ENCODE data around the gene PPFIA2. TPM values are rescaled to one million over a fixed set of nuclear protein-coding genes. Genes with fewer than 3 reads are reported as not detected.

Gene PPFIA2
- total and polyA plus RNA-seq, 7 experiments from 2014 or later: not detected

- Mint-ChIP-seq H3K9me3 (no peaks in the 10 kb centered on the region), H3K27me3 (peaks cover 2 to 10% (median 7%) of the 10 kb centered on the region in 5 donors), H3K4me3 (no peak overlapping the region), H3K27ac (no peak overlapping the region), H3K36me3 (no peaks in the 10 kb centered on the region), H3K4me1 (no peaks in the 10 kb centered on the region)
- H3K27me3 ChIP-seq (ENCODE audit: control insufficient read depth in 2 of 2, insufficient read depth in 2 of 2, low read length in 2 of 2): no peaks in the 10 kb centered on the region
- no peaks in the 10 kb centered on the region for H3K36me3 ChIP-seq (ENCODE audit: control insufficient read depth in 2 of 3, insufficient read depth in 3 of 3, low read length in 3 of 3)
- H3K4me3 ChIP-seq (ENCODE audit: low read length): no peak overlapping the region
- no peaks in the 10 kb centered on the region for H3K4me1 ChIP-seq (ENCODE audit: control insufficient read depth in 2 of 2, insufficient read depth in 2 of 2, low read length in 2 of 2)
- ATAC-seq: no peak
- H3K9me3 ChIP-seq (ENCODE audit: control insufficient read depth in 2 of 3, low read length in 3 of 3): no peaks in the 10 kb centered on the region
- POLR2A ChIA-PET: no interaction called here
- intact Hi-C loops (cut with micrococcal nuclease): no loop called here
- no peak for DNase-seq
- no peak overlapping the region for H3K27ac ChIP-seq (ENCODE audit: low read depth, low read length)
- CTCF ChIA-PET: interaction anchor here (0.5 to 0.6 kb wide), 2 partner anchors 11 to 1208 kb away, joined by 4 read pairs; no protein-coding TSS in a partner anchor
Measured at GRCh38 chr12:81778719-81779118, 19.6 kb upstream of the PPFIA2 start.

- Mint-ChIP-seq H3K4me1 (peaks cover 10 to 19% (median 15%) of the 10 kb centered on the region in 7 donors), H3K36me3 (peaks cover 0 to 5% (median 0%) of the 10 kb centered on the region in 5 donors), H3K27me3 (peaks cover 43 to 56% (median 46%) of the 10 kb centered on the region in 5 donors), H3K4me3 (peak overlapping the region; percentile 20 to 83 (median 75)), H3K27ac (no peak overlapping the region), H3K9me3 (no peaks in the 10 kb centered on the region)
- peak in 5 of 9 donors; percentile 2 to 26 (median 6) for DNase-seq
- H3K4me3 ChIP-seq (ENCODE audit: low read length): peak overlapping the region; percentile 26
- H3K27me3 ChIP-seq (ENCODE audit: control insufficient read depth in 2 of 2, insufficient read depth in 2 of 2, low read length in 2 of 2): peaks cover 0 to 2% of the 10 kb centered on the region in 2 donors
- no peaks in the 10 kb centered on the region for H3K4me1 ChIP-seq (ENCODE audit: control insufficient read depth in 2 of 2, insufficient read depth in 2 of 2, low read length in 2 of 2)
- intact Hi-C loops (cut with micrococcal nuclease): loop anchor here in 1 of 2 donors (1.0 kb wide), 2 partner anchors 234 to 600 kb away; partner anchors contain the start of genes CCDC59 and METTL25
- POLR2A ChIA-PET: no interaction called here
- no peak overlapping the region for H3K27ac ChIP-seq (ENCODE audit: low read depth, low read length)
- H3K36me3 ChIP-seq (ENCODE audit: control insufficient read depth in 2 of 3, insufficient read depth in 3 of 3, low read length in 3 of 3): no peaks in the 10 kb centered on the region
- peak; percentile 40 for ATAC-seq
- CTCF ChIA-PET: no interaction called here
- no peaks in the 10 kb centered on the region for H3K9me3 ChIP-seq (ENCODE audit: control insufficient read depth in 2 of 3, low read length in 3 of 3)
Measured at GRCh38 chr12:81758421-81759189, 545 bp downstream of the PPFIA2 start.

GRCh38 chr12:81757731-81758365 is 1.3 kb downstream of the PPFIA2 start:
- Histone ChIP-seq H3K27me3 (ENCODE audit: control insufficient read depth in 2 of 2, insufficient read depth in 2 of 2, low read length in 2 of 2) (peaks cover 0 to 2% of the 10 kb centered on the region in 2 donors), H3K36me3 (ENCODE audit: control insufficient read depth in 2 of 3, insufficient read depth in 3 of 3, low read length in 3 of 3) (no peaks in the 10 kb centered on the region), H3K4me1 (ENCODE audit: control insufficient read depth in 2 of 2, insufficient read depth in 2 of 2, low read length in 2 of 2) (no peaks in the 10 kb centered on the region), H3K27ac (ENCODE audit: low read depth, low read length) (no peak overlapping the region), H3K9me3 (ENCODE audit: control insufficient read depth in 2 of 3, low read length in 3 of 3) (no peaks in the 10 kb centered on the region), H3K4me3 (ENCODE audit: low read length) (no peak overlapping the region)
- H3K4me3 Mint-ChIP-seq: peak overlapping the region; percentile 58 to 83 (median 73)
- H3K36me3 Mint-ChIP-seq: peaks cover 0 to 5% (median 0%) of the 10 kb centered on the region in 5 donors
- DNase-seq: no peak
- no peaks in the 10 kb centered on the region for H3K9me3 Mint-ChIP-seq
- intact Hi-C loops (cut with micrococcal nuclease): loop anchor here in 1 of 2 donors (1.0 kb wide), 1 partner anchor 600 kb away; the partner anchor contains the start of genes CCDC59 and METTL25
- peaks cover 10 to 19% (median 15%) of the 10 kb centered on the region in 7 donors for H3K4me1 Mint-ChIP-seq
- CTCF ChIA-PET: no interaction called here
- peaks cover 43 to 49% (median 46%) of the 10 kb centered on the region in 5 donors for H3K27me3 Mint-ChIP-seq
- POLR2A ChIA-PET: no interaction called here
- ATAC-seq: no peak
- no peak overlapping the region for H3K27ac Mint-ChIP-seq

GRCh38 chr12:81729781-81730180 is 29.4 kb downstream of the PPFIA2 start:
- CTCF ChIA-PET: no interaction called here
- Histone ChIP-seq H3K36me3 (ENCODE audit: control insufficient read depth in 2 of 3, insufficient read depth in 3 of 3, low read length in 3 of 3) (no peaks in the 10 kb centered on the region), H3K4me1 (ENCODE audit: control insufficient read depth in 2 of 2, insufficient read depth in 2 of 2, low read length in 2 of 2) (no peaks in the 10 kb centered on the region), H3K9me3 (ENCODE audit: control insufficient read depth in 2 of 3, low read length in 3 of 3) (no peaks in the 10 kb centered on the region), H3K27ac (ENCODE audit: low read depth, low read length) (no peak overlapping the region), H3K4me3 (ENCODE audit: low read length) (no peak overlapping the region), H3K27me3 (ENCODE audit: control insufficient read depth in 2 of 2, insufficient read depth in 2 of 2, low read length in 2 of 2) (no peaks in the 10 kb centered on the region)
- no peak for DNase-seq
- H3K4me3 Mint-ChIP-seq: no peak overlapping the region
- H3K9me3 Mint-ChIP-seq: no peaks in the 10 kb centered on the region
- H3K4me1 Mint-ChIP-seq: no peaks in the 10 kb centered on the region
- no peak overlapping the region for H3K27ac Mint-ChIP-seq
- H3K27me3 Mint-ChIP-seq: peaks cover 0 to 18% (median 7%) of the 10 kb centered on the region in 5 donors
- intact Hi-C loops (cut with micrococcal nuclease): no loop called here
- ATAC-seq: no peak
- no peaks in the 10 kb centered on the region for H3K36me3 Mint-ChIP-seq
- POLR2A ChIA-PET: no interaction called here

GRCh38 chr12:81727391-81727790 is 31.8 kb downstream of the PPFIA2 start:
- H3K36me3 ChIP-seq (ENCODE audit: control insufficient read depth in 2 of 3, insufficient read depth in 3 of 3, low read length in 3 of 3): no peaks in the 10 kb centered on the region
- no peak for ATAC-seq
- H3K27ac ChIP-seq (ENCODE audit: low read depth, low read length): no peak overlapping the region
- no peak overlapping the region for H3K4me3 ChIP-seq (ENCODE audit: low read length)
- DNase-seq: no peak
- no peaks in the 10 kb centered on the region for H3K27me3 ChIP-seq (ENCODE audit: control insufficient read depth in 2 of 2, insufficient read depth in 2 of 2, low read length in 2 of 2)
- H3K4me1 ChIP-seq (ENCODE audit: control insufficient read depth in 2 of 2, insufficient read depth in 2 of 2, low read length in 2 of 2): no peaks in the 10 kb centered on the region
- Mint-ChIP-seq H3K27me3 (peaks cover 0 to 26% (median 12%) of the 10 kb centered on the region in 5 donors), H3K36me3 (no peaks in the 10 kb centered on the region), H3K4me1 (no peaks in the 10 kb centered on the region), H3K9me3 (no peaks in the 10 kb centered on the region), H3K27ac (no peak overlapping the region), H3K4me3 (no peak overlapping the region)
- intact Hi-C loops (cut with micrococcal nuclease): no loop called here
- POLR2A ChIA-PET: no interaction called here
- H3K9me3 ChIP-seq (ENCODE audit: control insufficient read depth in 2 of 3, low read length in 3 of 3): no peaks in the 10 kb centered on the region
- CTCF ChIA-PET: no interaction called here

- Histone ChIP-seq H3K4me1 (ENCODE audit: control insufficient read depth in 2 of 2, insufficient read depth in 2 of 2, low read length in 2 of 2) (no peaks in the 10 kb centered on the region), H3K27me3 (ENCODE audit: control insufficient read depth in 2 of 2, insufficient read depth in 2 of 2, low read length in 2 of 2) (no peaks in the 10 kb centered on the region), H3K27ac (ENCODE audit: low read depth, low read length) (no peak overlapping the region), H3K9me3 (ENCODE audit: control insufficient read depth in 2 of 3, low read length in 3 of 3) (no peaks in the 10 kb centered on the region), H3K4me3 (ENCODE audit: low read length) (no peak overlapping the region), H3K36me3 (ENCODE audit: control insufficient read depth in 2 of 3, insufficient read depth in 3 of 3, low read length in 3 of 3) (no peaks in the 10 kb centered on the region)
- H3K36me3 Mint-ChIP-seq: no peaks in the 10 kb centered on the region
- no peaks in the 10 kb centered on the region for H3K4me1 Mint-ChIP-seq
- H3K27me3 Mint-ChIP-seq: peaks cover 2 to 29% (median 18%) of the 10 kb centered on the region in 5 donors
- intact Hi-C loops (cut with micrococcal nuclease): no loop called here
- CTCF ChIA-PET: no interaction called here
- H3K4me3 Mint-ChIP-seq: no peak overlapping the region
- ATAC-seq (no peak), DNase-seq (no peak)
- H3K27ac Mint-ChIP-seq: no peak overlapping the region
- no peaks in the 10 kb centered on the region for H3K9me3 Mint-ChIP-seq
- POLR2A ChIA-PET: no interaction called here
Measured at GRCh38 chr12:81726634-81727033, 32.5 kb downstream of the PPFIA2 start.
